GM18498 (cell line): Measurements from ENCODE around the gene ATP5F1E.
A peak's percentile ranks its signal among the peaks of the same experiment; 100 is the strongest.
"Not testable (repeated sequence)": the region's sequence is repeated elsewhere in the genome, so short reads cannot be mapped to it uniquely, and the experiment has no call there.

Experiments
- ATAC-seq: cut with Tn5 transposase; IDR thresholded peaks from one replicate; pipeline ENCODE4 v1.9.1; 2021; ENCODE audit warnings: mild to moderate bottlenecking, moderate library complexity; ENCODE audit not compliant: unreplicated experiment

Gene ATP5F1E

GRCh38 chr20:59022754-59023153 is 9.4 kb downstream of the ATP5F1E start:
- no peak for ATAC-seq

GRCh38 chr20:59020938-59021551 is 11.1 kb downstream of the ATP5F1E start:
- no peak for ATAC-seq

GRCh38 chr20:59019217-59019616 is 12.9 kb downstream of the ATP5F1E start, which contains the start of gene TUBB1:
TUBB1 (plus strand) TSS chr20:59019429; CDS start chr20:59019523, 94 bp downstream.
- ATAC-seq, result no peak

GRCh38 chr20:59018817-59019216 is 13.3 kb downstream of the ATP5F1E start:
- no peak for ATAC-seq

- ATAC-seq, result no peak
These were observed 14.5 kb downstream of the ATP5F1E start for GRCh38 chr20:59017493-59018231.

GRCh38 chr20:59016795-59017492 is 15.2 kb downstream of the ATP5F1E start:
- no peak for ATAC-seq

- ATAC-seq, result no peak
These were observed 16.1 kb downstream of the ATP5F1E start for GRCh38 chr20:59015812-59016711.

- ATAC-seq, result no peak
These were observed 16.7 kb downstream of the ATP5F1E start for GRCh38 chr20:59015411-59015810.

GRCh38 chr20:59014680-59015389 is 17.3 kb downstream of the ATP5F1E start:
- no peak for ATAC-seq

- ATAC-seq, result no peak
These were observed 18.1 kb downstream of the ATP5F1E start for GRCh38 chr20:59013959-59014608.

- ATAC-seq, result no peak
These were observed 18.8 kb downstream of the ATP5F1E start for GRCh38 chr20:59013031-59013951.

- ATAC-seq, result not testable (repeated sequence)
These were observed 20.3 kb downstream of the ATP5F1E start for GRCh38 chr20:59011874-59012157.

- ATAC-seq, result no peak
These were observed 20.9 kb downstream of the ATP5F1E start for GRCh38 chr20:59010995-59011873.

GRCh38 chr20:59010321-59010994 is 21.7 kb downstream of the ATP5F1E start:
- no peak for ATAC-seq

- no peak for ATAC-seq
These were observed 23.3 kb downstream of the ATP5F1E start for GRCh38 chr20:59008715-59009336.

- peak; percentile 37 for ATAC-seq
These were observed 24.2 kb downstream of the ATP5F1E start for GRCh38 chr20:59007665-59008511.
